Uterus (tissue), 2 donors: ENCODE data around the gene WWOX.

ENCODE experiments used
- POLR2A ChIP-seq, 2 donors: fragments of 450-650 bp; IDR thresholded peaks; one replicate each; pipeline ENCODE4 v1.6.1; 2016; ENCODE audit warnings: antibody characterized with exemption in 2 of 2, mild to moderate bottlenecking in 1 of 2, moderate library complexity in 1 of 2
- TF ChIP-seq, protein P1 (sequence below), 4 experiments: fragments of 200-600 bp in 2 of 4; fragments of 450-650 bp in 2 of 4; sonication (generic) in 2 of 4; IDR thresholded peaks; one replicate each; pipeline ENCODE4 v1.5.1; 2016 to 2019; ENCODE audit warnings: antibody characterized with exemption in 4 of 4, mild to moderate bottlenecking in 2 of 4, moderate library complexity in 1 of 4

DNA sequence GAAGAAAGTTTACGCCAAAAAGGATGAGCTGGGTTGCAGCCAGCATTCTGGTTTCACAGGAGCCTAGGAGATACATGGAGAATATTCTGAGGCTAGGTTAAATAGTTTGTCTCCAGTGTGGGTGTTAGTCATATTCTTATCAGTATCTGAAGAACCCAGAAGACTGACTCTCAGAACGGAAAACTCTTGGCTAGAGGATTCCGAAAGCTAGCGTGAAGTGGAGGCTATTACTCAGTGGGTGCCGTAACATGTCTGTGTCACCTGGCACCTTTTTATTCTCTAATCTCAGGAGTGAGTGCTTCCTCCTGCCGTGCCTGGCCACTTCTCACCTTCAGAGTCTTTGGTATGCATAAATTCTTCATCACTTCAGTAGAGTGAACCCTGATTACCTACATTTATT, 199.5 kb downstream of the WWOX start:
- TF ChIP-seq, protein P1, sequence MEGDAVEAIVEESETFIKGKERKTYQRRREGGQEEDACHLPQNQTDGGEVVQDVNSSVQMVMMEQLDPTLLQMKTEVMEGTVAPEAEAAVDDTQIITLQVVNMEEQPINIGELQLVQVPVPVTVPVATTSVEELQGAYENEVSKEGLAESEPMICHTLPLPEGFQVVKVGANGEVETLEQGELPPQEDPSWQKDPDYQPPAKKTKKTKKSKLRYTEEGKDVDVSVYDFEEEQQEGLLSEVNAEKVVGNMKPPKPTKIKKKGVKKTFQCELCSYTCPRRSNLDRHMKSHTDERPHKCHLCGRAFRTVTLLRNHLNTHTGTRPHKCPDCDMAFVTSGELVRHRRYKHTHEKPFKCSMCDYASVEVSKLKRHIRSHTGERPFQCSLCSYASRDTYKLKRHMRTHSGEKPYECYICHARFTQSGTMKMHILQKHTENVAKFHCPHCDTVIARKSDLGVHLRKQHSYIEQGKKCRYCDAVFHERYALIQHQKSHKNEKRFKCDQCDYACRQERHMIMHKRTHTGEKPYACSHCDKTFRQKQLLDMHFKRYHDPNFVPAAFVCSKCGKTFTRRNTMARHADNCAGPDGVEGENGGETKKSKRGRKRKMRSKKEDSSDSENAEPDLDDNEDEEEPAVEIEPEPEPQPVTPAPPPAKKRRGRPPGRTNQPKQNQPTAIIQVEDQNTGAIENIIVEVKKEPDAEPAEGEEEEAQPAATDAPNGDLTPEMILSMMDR (IDR thresholded peaks at IDR 0.05): no peak
- TF ChIP-seq POLR2A (IDR thresholded peaks at IDR 0.05): no peak
